ENCODE measurements around the gene SECTM1. TPM values are rescaled to one million over a fixed set of nuclear protein-coding genes. Genes with fewer than 3 reads are reported as not detected.

Gene SECTM1
- total RNA-seq, 2 donors from 2014 or later: not detected

GRCh38 chr17:82300228-82300627 is 33.3 kb downstream of the SECTM1 start:
- H3K9me3 ChIP-seq (ENCODE audit: control insufficient read depth, low read length): no peaks in the 10 kb centered on the region
- Mint-ChIP-seq H3K9me3 (no peaks in the 10 kb centered on the region), H3K27ac (no peak overlapping the region), H3K36me3 (ENCODE audit: low read depth) (no peaks in the 10 kb centered on the region), H3K4me3 (no peak overlapping the region), H3K4me1 (peaks cover 3% of the 10 kb centered on the region), H3K27me3 (ENCODE audit: insufficient read depth) (peaks cover 17% of the 10 kb centered on the region)
- H3K4me3 ChIP-seq (ENCODE audit: low read length): no peak overlapping the region
- TF ChIP-seq CTCF (conservative IDR thresholded peaks at IDR 0.05): no peak
- H3K36me3 ChIP-seq (ENCODE audit: control insufficient read depth, insufficient read depth, low read length): no peaks in the 10 kb centered on the region
- no peak overlapping the region for H3K27ac ChIP-seq (ENCODE audit: low read depth, low read length)
- no peak overlapping the region for H3K9ac ChIP-seq (ENCODE audit: extremely low read depth, low read length, poor library complexity, severe bottlenecking)
- DNase-seq: no peak
- no peaks in the 10 kb centered on the region for H3K27me3 ChIP-seq (ENCODE audit: control insufficient read depth, insufficient read depth, low read length, poor library complexity, severe bottlenecking)
- H3K4me1 ChIP-seq (ENCODE audit: control insufficient read depth, insufficient read depth, low read length): no peaks in the 10 kb centered on the region
- 94 to 95% methylated on average over 13 of the region's 13 CpGs for WGBS, 2 experiments (ENCODE audit: insufficient coverage in 1 of 2, insufficient read length in 1 of 2)

- peaks cover 3% of the 10 kb centered on the region for H3K4me1 Mint-ChIP-seq
- peaks cover 21% of the 10 kb centered on the region for H3K27me3 Mint-ChIP-seq (ENCODE audit: insufficient read depth)
- Histone ChIP-seq H3K4me1 (ENCODE audit: control insufficient read depth, insufficient read depth, low read length) (no peaks in the 10 kb centered on the region), H3K4me3 (ENCODE audit: low read length) (no peak overlapping the region), H3K27ac (ENCODE audit: low read depth, low read length) (no peak overlapping the region), H3K27me3 (ENCODE audit: control insufficient read depth, insufficient read depth, low read length, poor library complexity, severe bottlenecking) (no peaks in the 10 kb centered on the region), H3K9ac (ENCODE audit: extremely low read depth, low read length, poor library complexity, severe bottlenecking) (no peak overlapping the region), H3K9me3 (ENCODE audit: control insufficient read depth, low read length) (no peaks in the 10 kb centered on the region), H3K36me3 (ENCODE audit: control insufficient read depth, insufficient read depth, low read length) (no peaks in the 10 kb centered on the region)
- TF ChIP-seq CTCF (conservative IDR thresholded peaks at IDR 0.05): no peak
- H3K27ac Mint-ChIP-seq: no peak overlapping the region
- no peaks in the 10 kb centered on the region for H3K9me3 Mint-ChIP-seq
- WGBS, 2 experiments (ENCODE audit: insufficient coverage in 1 of 2, insufficient read length in 1 of 2): 80 to 86% methylated on average over 9 to 10 of the region's 10 CpGs
- H3K4me3 Mint-ChIP-seq: no peak overlapping the region
- DNase-seq: no peak
- H3K36me3 Mint-ChIP-seq (ENCODE audit: low read depth): no peaks in the 10 kb centered on the region
These were observed 34.1 kb downstream of the SECTM1 start for GRCh38 chr17:82299452-82299851.

- no peak for DNase-seq
- Mint-ChIP-seq H3K4me3 (no peak overlapping the region), H3K27me3 (ENCODE audit: insufficient read depth) (peaks cover 23% of the 10 kb centered on the region), H3K9me3 (no peaks in the 10 kb centered on the region), H3K36me3 (ENCODE audit: low read depth) (no peaks in the 10 kb centered on the region), H3K27ac (no peak overlapping the region), H3K4me1 (peaks cover 5% of the 10 kb centered on the region)
- H3K9me3 ChIP-seq (ENCODE audit: control insufficient read depth, low read length): no peaks in the 10 kb centered on the region
- no peak overlapping the region for H3K27ac ChIP-seq (ENCODE audit: low read depth, low read length)
- no peaks in the 10 kb centered on the region for H3K27me3 ChIP-seq (ENCODE audit: control insufficient read depth, insufficient read depth, low read length, poor library complexity, severe bottlenecking)
- 89 to 92% methylated on average over 18 to 27 of the region's 27 CpGs for WGBS, 2 experiments (ENCODE audit: insufficient coverage in 1 of 2, insufficient read length in 1 of 2)
- TF ChIP-seq CTCF (conservative IDR thresholded peaks at IDR 0.05): no peak
- H3K4me1 ChIP-seq (ENCODE audit: control insufficient read depth, insufficient read depth, low read length): no peaks in the 10 kb centered on the region
- H3K4me3 ChIP-seq (ENCODE audit: low read length): no peak overlapping the region
- H3K9ac ChIP-seq (ENCODE audit: extremely low read depth, low read length, poor library complexity, severe bottlenecking): no peak overlapping the region
- no peaks in the 10 kb centered on the region for H3K36me3 ChIP-seq (ENCODE audit: control insufficient read depth, insufficient read depth, low read length)
These were observed 34.8 kb downstream of the SECTM1 start for GRCh38 chr17:82298538-82299421.
